Sigmoid colon (tissue), 4 donors: Measurements from ENCODE around the gene NAT14.

Source experiments
- CTCF ChIP-seq, 4 experiments: fragments of 450-650 bp in 3 of 4; fragments of 200-600 bp in 1 of 4; IDR thresholded peaks; one replicate each; pipeline ENCODE4 v1.5.1; 2016 to 2019; ENCODE audit warnings: antibody characterized with exemption in 4 of 4, mild to moderate bottlenecking in 3 of 4, moderate library complexity in 2 of 4
- POLR2A ChIP-seq, 2 donors: fragments of 450-650 bp; IDR thresholded peaks; one replicate each; pipeline ENCODE4 v1.6.1; 2016; ENCODE audit warnings: antibody characterized with exemption in 2 of 2, mild to moderate bottlenecking in 2 of 2, moderate library complexity in 2 of 2
- POLR2AphosphoS5 ChIP-seq, 4 donors: sonication (generic); formaldehyde crosslinking; IDR thresholded peaks; one replicate each; pipeline ENCODE4 v1.6.1; 2017; ENCODE audit warnings: antibody characterized with exemption in 4 of 4

DNA sequence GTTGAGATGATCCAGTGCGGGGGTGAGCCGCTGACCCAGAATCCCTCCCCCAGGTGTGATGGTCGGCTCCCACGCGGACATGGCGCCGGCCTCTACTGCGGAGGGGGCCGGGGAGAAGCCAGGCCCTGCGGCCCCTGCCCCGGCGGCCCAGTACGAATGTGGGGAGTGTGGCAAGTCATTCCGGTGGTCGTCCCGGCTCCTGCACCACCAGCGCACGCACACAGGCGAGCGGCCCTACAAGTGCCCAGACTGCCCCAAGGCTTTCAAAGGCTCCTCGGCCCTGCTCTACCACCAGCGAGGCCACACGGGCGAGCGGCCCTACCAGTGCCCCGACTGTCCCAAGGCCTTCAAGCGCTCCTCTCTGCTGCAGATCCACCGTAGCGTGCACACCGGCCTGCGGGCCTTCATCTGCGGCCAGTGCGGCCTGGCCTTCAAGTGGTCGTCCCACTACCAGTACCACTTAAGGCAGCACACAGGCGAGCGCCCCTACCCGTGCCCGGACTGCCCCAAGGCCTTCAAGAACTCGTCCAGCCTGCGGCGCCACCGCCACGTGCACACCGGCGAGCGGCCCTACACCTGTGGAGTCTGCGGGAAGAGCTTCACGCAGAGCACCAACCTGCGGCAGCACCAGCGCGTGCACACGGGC lies 3.7 kb upstream of the NAT14 start:
- no peak for TF ChIP-seq CTCF (IDR thresholded peaks at IDR 0.05)
- no peak for TF ChIP-seq POLR2AphosphoS5 (IDR thresholded peaks at IDR 0.05)
- no peak for TF ChIP-seq POLR2A (IDR thresholded peaks at IDR 0.05)
